ENCODE results near the gene DPP4.
A peak's percentile ranks its signal among the peaks of the same experiment; 100 is the strongest.

DPP4 gene

GRCh38 chr2:162017233-162017632, 56.8 kb downstream of the DPP4 start:
- H3K9me3 ChIP-seq (ENCODE audit: insufficient read depth, low read length, severe bottlenecking): no peaks in the 10 kb centered on the region
- no peak for DNase-seq
- H3K27ac ChIP-seq (ENCODE audit: low read length): peak overlapping the region; percentile 53; the same call in 1 of the 2 replicates
- no peaks in the 10 kb centered on the region for H4K20me1 ChIP-seq (ENCODE audit: insufficient read depth, low read length)
- H2AFZ ChIP-seq (ENCODE audit: low read depth, low read length): no peak overlapping the region
- ATAC-seq (ENCODE audit: insufficient read depth, low read depth): no peak
- TF ChIP-seq CTCF (IDR thresholded peaks at IDR 0.05; ENCODE audit: borderline replicate concordance, extremely low read depth, low read length, poor library complexity, severe bottlenecking): no peak
- no peaks in the 10 kb centered on the region for H3K79me2 ChIP-seq (ENCODE audit: insufficient read depth, low read length)
- H3K4me2 ChIP-seq (ENCODE audit: insufficient read depth, low read length): no peak overlapping the region
- H3K4me1 ChIP-seq (ENCODE audit: insufficient read depth, low read length): peaks cover 47% of the 10 kb centered on the region
- H3K9ac ChIP-seq (ENCODE audit: low read depth, low read length): no peak overlapping the region
- peaks cover 87% of the 10 kb centered on the region for H3K36me3 ChIP-seq (ENCODE audit: insufficient read depth, low read length)
- H3K27me3 ChIP-seq (ENCODE audit: insufficient read depth, low read length, poor library complexity): no peaks in the 10 kb centered on the region
- H3K4me3 ChIP-seq (ENCODE audit: low read depth in 1 of 2, low read length in 2 of 2): no peak overlapping the region

GRCh38 chr2:162016080-162016479, 57.9 kb downstream of the DPP4 start:
- Histone ChIP-seq H3K9ac (ENCODE audit: low read depth, low read length) (no peak overlapping the region), H3K4me1 (ENCODE audit: insufficient read depth, low read length) (peaks cover 59% of the 10 kb centered on the region), H3K27ac (ENCODE audit: low read length) (peak overlapping the region; percentile 68; the same call in 1 of the 2 replicates), H3K9me3 (ENCODE audit: insufficient read depth, low read length, severe bottlenecking) (no peaks in the 10 kb centered on the region), H4K20me1 (ENCODE audit: insufficient read depth, low read length) (no peaks in the 10 kb centered on the region), H3K36me3 (ENCODE audit: insufficient read depth, low read length) (peaks cover 79% of the 10 kb centered on the region), H2AFZ (ENCODE audit: low read depth, low read length) (no peak overlapping the region), H3K4me3 (ENCODE audit: low read depth in 1 of 2, low read length in 2 of 2) (no peak overlapping the region), H3K79me2 (ENCODE audit: insufficient read depth, low read length) (0 out of 2 replicates have a peak, but pooled peaks cover 2% of the 10 kb centered on the region), H3K27me3 (ENCODE audit: insufficient read depth, low read length, poor library complexity) (no peaks in the 10 kb centered on the region), H3K4me2 (ENCODE audit: insufficient read depth, low read length) (no peak overlapping the region)
- DNase-seq (no peak), ATAC-seq (ENCODE audit: insufficient read depth, low read depth) (no peak)
- TF ChIP-seq EZH2 (IDR thresholded peaks at IDR 0.05; ENCODE audit: borderline replicate concordance, low read depth, low read length, severe bottlenecking) (no peak), CTCF (IDR thresholded peaks at IDR 0.05; ENCODE audit: borderline replicate concordance, extremely low read depth, low read length, poor library complexity, severe bottlenecking) (no peak)

GRCh38 chr2:162014751-162015150, 59.3 kb downstream of the DPP4 start:
- Histone ChIP-seq H3K9me3 (ENCODE audit: insufficient read depth, low read length, severe bottlenecking) (no peaks in the 10 kb centered on the region), H3K4me3 (ENCODE audit: low read depth in 1 of 2, low read length in 2 of 2) (no peak overlapping the region), H3K4me1 (ENCODE audit: insufficient read depth, low read length) (peaks cover 66% of the 10 kb centered on the region), H3K27me3 (ENCODE audit: insufficient read depth, low read length, poor library complexity) (no peaks in the 10 kb centered on the region), H3K4me2 (ENCODE audit: insufficient read depth, low read length) (no peak overlapping the region), H3K9ac (ENCODE audit: low read depth, low read length) (peak overlapping the region; percentile 37; the same call in 1 of the 2 replicates), H3K27ac (ENCODE audit: low read length) (peak overlapping the region; percentile 72), H2AFZ (ENCODE audit: low read depth, low read length) (no peak overlapping the region), H4K20me1 (ENCODE audit: insufficient read depth, low read length) (no peaks in the 10 kb centered on the region), H3K36me3 (ENCODE audit: insufficient read depth, low read length) (peaks cover 80% of the 10 kb centered on the region), H3K79me2 (ENCODE audit: insufficient read depth, low read length) (0 out of 2 replicates have a peak, but pooled peaks cover 4% of the 10 kb centered on the region)
- DNase-seq (no peak), ATAC-seq (ENCODE audit: insufficient read depth, low read depth) (no peak)
- TF ChIP-seq CTCF (IDR thresholded peaks at IDR 0.05; ENCODE audit: borderline replicate concordance, extremely low read depth, low read length, poor library complexity, severe bottlenecking) (no peak), EZH2 (IDR thresholded peaks at IDR 0.05; ENCODE audit: borderline replicate concordance, low read depth, low read length, severe bottlenecking) (no peak)

Measured in DND-41 (cell line).